NOMO-1 (cell line): ENCODE measurements around the gene PRIM1.
"Not testable (repeated sequence)": the region's sequence is repeated elsewhere in the genome, so short reads cannot be mapped to it uniquely, and the experiment has no call there.

Experiments used
- DNase-seq, 2 experiments: peaks; one replicate each; lab custom pipeline; 2025; ENCODE audit not compliant: unreplicated experiment in 2 of 2; lab: John Stamatoyannopoulos, UW

PRIM1 gene

DNA sequence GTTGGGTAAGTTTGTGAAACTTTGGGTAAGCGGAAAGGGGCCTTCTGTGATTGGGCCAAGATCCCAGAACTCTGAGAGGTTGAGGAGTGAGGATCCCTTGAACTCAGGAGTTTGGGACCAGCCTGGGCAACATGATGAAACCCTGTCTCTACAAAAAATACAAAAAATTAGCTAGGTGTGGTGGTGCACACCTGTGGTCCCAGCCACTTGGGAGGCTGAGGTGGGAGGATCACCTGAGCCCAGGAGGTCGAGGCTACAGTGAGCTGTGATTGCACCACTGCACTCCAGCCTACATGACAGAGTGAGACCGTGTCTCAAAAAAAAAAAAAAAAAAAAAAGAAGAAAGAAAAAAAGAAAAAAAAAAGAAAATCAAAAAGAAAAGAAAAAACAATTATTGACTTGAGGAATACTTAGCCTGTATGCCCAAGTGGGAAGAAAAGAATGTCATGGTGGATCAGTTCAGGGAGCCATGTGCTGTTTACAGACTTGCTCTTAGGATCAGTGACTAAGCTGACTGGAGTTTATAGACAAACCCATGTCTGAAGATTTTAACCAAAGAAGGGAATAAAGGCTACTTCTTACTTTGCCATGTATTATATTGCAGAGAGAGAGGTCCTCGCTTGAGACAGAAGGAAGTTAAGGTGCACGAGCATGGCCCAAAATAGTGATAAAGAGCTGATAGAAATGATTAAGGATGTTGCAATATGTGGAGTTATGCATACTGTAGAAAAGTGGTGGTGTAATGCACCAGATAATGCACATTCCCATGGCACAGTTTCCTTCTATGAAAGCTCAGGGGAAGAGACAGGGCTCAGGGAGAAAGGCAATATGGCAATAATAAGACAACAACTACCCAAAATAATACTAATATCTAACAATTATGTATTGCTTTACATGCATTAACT lies 11.9 kb upstream of the PRIM1 start:
- DNase-seq = peak; percentile 10 to 29

DNA sequence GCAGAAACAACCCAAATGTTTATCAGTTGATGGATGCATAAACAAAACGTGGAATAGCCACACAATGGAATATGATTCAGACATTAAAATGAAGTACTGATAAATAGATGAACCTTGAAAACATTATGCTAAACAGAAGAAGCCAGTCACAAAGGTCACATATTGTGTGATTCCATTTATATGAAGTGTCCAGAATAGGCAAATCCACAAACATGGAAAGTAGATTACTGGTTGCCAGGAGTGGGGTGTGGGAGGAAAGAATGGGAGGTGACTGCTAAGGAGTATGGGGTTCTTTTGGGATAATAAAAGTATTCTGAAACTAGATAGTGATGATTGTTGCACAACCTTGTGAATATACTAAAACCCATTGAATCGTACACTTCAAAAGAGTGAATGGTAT lies 9.7 kb upstream of the PRIM1 start:
- DNase-seq = no peak

DNA sequence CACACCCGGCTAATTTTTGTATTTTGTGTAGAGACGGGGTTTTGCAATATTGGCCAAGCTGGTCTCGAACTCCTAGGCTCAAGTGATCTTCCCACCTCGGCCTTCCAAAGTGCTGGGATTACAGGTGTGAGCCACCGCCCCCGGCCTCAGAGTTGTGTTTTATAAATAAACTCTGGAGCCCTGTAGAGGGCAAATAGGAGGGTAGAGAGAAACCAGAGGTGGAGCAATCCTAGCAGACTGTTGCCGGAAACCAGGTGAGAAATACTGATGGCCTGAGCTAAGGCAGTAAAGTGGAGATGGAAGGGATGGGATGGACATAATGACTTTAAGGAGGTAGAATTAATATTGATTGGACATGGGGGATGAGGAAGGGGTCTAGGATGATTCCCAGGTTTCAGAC lies 8.3 kb upstream of the PRIM1 start:
- no peak for DNase-seq

DNA sequence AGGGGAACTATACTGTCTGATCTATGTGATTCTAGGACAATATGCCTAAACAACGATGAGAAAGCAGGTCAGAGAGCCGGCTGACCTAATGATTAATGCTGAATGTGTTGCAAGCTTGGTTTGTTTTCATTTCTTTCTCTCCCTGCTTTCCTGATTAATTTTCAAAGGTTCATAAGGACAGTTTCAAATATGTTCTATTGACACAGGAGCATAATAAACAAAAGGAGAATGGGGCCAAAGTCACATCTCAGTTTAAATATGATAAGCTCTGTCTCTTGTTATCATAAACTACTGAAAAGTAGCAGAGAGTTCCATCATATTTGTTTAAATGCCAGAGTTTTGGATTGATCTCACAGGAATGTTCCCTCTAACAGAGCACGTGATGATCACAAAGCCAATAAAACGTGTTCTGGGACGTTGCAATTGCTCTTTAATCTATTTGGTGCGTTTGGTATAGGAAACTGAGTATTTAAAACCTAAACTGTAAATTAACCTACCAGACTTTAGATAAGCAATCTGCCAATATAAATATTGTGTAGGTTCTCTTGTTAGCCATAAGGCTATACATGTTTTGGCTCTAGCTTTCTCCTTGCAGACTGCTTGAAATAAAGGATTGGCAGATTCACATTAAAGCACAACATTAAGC lies 7.3 kb upstream of the PRIM1 start:
- no peak for DNase-seq

DNA sequence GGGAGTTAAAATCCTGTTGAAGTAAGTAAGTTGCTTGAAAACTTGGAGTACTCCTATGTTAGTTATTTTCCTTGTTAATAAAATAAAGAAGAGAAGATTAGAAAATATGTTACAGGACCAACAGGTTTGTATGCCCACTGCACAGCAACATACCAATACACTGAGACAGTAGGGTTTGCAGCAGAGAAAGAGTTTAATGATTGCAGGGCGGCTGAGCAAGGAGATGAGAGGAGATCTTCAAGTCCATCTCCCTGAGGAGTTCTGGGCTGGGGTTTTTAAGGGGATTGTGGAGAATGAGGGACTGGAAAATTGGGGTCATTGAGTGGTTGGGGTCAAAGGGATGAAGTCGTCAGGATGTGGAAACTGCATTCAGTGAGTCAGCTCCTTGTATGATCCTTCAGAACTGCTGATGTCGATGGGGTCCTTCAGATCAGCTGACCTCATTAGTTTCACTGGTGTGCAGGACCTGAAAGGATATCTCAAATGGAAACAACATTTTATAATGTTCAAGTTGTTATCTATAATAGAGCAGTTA lies 6.7 kb upstream of the PRIM1 start:
- DNase-seq = no peak

DNA sequence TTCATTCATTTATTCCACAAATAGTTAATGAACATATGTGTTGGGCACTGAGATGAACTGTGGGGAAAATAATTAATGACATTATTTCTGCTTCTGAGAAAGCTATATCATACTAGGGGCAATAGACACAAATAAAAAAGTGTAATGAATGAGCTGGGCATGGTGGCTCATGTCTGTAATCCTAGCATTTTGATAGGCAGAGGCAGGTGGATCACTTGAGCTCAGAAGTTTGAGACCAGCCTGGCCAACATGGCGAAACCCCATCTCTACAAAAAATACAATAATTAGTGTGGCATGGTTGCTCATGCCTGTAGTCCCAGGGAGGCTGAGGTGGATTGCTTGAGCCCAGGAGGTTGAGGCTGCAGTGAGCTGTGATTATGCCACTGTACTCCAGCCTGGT lies 5.8 kb upstream of the PRIM1 start:
- not testable (repeated sequence) for DNase-seq

- no peak for DNase-seq
These were observed 1.4 kb upstream of the PRIM1 start for GRCh38 chr12:56753566-56753965.

DNA sequence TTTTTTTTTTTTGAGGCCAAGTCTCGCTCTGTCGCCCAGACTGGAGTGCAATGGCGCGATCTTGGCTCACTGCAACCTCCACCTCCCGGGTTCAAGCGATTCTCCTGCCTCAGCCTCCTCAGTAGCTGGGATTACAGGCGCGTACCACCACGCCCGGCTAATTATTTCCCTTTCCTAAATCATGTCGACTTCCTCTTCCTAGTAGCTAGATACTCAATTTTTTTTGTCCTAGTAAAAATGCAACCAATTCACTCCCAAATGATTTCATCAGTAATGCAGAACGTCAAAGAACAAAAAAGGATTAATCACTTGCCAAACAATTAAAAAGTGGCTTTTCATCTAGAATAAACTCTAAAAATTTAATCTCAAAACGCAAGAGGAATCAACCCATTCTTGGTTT lies 1.5 kb downstream of the PRIM1 start:
- peak in 1 of 2 experiments; percentile 11 for DNase-seq

DNA sequence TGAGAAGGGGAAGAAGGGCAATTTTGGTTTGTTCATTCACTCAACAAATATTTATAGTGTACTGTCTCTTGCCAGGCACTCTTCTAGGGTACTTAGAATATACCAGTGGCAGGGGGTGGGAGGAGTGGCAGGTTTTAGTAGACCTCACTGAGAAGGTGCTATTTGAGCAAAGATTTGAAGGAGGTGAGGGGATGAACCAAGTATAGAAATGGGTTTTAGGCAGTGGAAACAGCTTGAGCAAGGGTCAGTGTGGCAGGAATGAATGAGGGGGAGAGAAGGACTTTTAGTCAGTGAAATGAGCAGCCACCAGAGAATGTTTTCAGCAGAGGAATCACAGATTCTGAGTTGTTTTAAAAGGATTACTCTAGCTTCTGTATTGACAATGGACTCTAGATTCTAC lies 2.3 kb downstream of the PRIM1 start:
- DNase-seq = no peak

- DNase-seq = peak; percentile 20 to 80
These were observed 2.8 kb downstream of the PRIM1 start for GRCh38 chr12:56749359-56749758.

DNA sequence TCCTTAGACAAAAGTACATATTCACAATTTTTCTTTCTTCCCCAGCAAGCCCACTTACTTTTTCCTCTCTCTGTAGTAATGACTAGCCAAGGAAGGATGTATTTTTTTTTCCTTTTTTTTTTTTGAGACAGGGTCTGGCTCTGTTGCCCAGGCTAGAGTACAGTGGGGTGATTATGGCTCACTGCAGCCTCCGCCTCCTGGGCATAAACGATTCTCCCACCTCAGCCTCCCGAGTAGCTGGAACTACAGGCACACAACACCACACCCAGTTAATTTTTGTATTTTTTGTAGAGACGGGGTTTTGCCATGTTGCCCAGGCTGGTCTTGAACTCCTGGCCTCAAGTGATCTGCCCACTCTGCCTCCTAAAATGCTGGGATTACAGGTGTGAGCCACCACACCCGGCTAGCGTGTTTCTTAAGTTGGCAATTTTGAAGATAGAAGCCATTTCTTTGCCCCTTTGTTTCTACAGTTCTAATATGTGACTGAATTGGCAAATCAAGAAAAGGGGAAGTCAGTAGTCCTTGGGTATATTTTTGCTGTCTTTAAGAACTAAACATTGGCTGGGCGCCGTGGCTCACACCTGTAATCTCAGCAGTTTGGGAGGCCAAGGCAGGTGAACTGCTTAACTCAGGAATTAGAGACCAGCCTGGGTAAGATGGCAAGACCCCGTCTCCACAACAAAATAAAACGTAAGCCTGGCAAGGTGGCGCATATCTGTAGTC lies 23.8 kb downstream of the PRIM1 start:
- DNase-seq = peak in 1 of 2 experiments; percentile 29

DNA sequence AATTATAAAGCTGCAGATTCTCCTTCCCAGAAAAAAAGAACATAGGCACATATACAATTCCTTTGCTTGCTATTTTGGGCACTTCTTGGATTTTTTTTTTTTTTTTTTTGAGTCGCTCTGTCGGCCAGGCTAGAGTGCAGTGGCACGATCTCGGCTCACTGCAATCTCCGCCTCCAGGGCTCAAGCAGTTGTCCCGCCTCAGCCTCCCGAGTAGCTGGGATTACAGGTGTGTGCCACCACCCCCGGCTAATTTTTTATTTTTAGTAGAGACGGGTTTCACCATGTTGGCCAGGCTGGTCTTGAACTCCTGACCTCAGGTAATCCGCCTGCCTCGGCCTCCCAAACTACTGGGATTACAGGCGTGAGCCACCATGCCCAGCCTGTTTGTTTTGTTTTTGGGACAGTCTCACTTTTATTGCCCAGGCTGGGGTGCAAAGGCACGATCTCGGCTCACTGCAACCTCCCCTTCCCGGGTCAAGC lies 25.9 kb downstream of the PRIM1 start:
- DNase-seq = not testable (repeated sequence)

DNA sequence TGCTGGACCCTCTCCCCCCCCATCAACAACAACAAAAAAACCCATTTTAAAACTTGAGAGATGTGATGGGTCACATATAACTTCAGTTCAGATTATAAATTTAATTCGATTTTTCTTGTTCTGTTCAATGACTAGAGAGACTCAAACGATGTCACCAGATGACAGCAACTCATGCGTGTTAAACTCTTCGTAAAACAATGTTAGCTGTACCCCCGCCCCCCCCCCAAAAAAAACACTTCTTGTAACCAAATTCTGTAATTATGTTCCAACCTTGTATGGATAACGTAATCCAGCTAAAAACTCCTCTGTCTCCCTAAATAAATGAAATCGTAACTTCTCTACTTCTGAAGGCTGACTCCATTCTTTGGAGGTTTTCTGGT lies 26.4 kb downstream of the PRIM1 start:
- no peak for DNase-seq

- DNase-seq = peak; percentile 98 to 99
These were observed 27.0 kb downstream of the PRIM1 start, which contains the start of gene NACA for GRCh38 chr12:56724972-56725722. Gene NACA (minus strand): TSS chr12:56725299. CDS start chr12:56724521, 778 bp downstream.

DNA sequence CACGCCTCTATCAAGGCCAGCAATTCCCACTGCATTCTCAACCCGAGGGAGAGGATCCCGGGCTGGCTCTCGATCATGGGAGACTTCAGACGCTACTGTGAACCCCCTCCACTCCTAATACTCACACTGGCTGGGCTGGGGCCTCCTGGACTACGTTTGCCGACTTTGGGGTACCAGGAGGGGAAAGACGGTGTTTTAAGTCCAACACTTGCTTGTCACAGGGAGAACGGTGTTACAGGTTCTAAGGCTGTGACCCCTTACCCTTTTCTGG lies 27.5 kb downstream of the PRIM1 start:
- DNase-seq = no peak

DNA sequence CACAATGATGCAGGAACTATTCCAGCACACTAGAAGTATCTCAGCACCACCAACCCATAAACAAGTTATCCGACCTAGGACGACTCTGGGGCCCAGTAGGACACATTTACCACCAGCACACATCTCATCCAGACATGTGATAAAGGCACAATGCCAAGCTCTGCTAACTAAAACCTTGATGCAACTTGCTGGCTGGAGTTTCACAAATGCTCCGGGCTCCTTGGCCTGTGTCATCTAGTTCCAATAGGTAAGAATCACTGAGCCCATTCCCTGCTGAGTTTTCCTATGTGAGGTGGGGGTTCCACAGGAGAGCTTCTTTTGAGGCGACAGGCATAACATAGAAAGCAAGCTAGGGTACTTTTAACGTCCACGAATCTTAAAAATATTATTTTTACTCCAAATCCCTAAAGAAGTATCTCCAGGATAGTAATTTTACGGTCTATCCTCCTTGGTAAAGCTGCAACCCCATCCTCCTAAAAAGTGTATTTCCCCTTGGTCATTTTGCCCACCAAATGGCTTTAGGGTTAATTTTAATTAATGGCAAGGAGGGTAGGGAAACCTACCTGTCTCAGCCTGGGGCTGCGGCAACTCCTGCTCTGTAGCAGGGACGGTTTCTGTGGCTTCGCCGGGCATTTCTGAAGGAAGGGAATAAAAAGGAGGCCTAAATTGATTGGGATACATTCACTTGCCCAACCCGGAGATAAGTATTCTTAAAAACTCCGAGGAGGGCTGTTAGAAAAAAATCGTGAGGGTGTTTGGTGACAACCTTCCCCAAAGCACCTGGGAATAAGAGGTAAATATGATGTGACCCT lies 28.0 kb downstream of the PRIM1 start:
- no peak for DNase-seq

- DNase-seq = no peak
These were observed 28.8 kb downstream of the PRIM1 start for GRCh38 chr12:56723352-56723751.

DNA sequence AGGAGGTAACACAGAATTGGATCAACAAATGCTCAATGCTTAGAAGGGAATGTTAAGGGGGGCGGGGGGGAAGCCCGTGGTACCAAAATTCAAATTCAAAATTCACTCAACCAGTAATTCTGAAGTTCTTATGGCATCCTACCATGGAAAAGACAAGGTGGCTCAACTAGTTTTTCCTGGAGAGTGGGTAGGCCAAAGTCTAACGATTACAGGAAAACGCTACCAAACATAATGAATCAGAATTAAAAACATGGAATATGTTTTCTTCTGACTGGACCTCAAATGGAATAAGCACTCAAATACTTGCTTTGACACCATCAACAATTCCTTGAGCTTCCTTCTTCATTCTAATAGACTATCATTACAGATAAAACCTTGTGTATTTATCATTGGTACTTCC lies 29.3 kb downstream of the PRIM1 start:
- DNase-seq = peak in 1 of 2 experiments; percentile 19

DNA sequence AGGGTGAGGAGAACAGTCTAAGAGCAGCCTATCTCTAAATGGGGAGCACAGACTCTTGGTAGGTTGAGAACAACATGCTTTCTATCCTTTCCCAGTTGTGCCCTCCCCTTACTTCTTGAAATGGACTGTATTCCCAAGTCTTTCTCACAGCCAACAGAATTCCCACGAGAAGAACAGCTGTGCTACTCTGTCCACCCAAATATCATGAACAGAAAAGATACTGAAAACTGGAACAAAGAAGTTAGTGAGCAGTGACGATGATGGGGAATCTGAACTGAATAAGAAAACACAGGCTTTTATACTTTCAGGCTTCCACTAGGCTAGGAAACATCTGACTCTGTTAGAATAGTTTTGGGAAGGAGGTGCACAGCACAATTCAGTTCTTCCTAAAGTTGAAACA lies 30.4 kb downstream of the PRIM1 start:
- no peak for DNase-seq

- DNase-seq = peak in 1 of 2 experiments; percentile 46
These were observed 30.9 kb downstream of the PRIM1 start for GRCh38 chr12:56721216-56721615.
